Adrenal gland (tissue), 12 donors: ENCODE data around the gene NEK5. TPM values are rescaled to one million over a fixed set of nuclear protein-coding genes. Genes with fewer than 3 reads are reported as not detected.
"Not testable (repeated sequence)": the region's sequence is repeated elsewhere in the genome, so short reads cannot be mapped to it uniquely, and the experiment has no call there.

Source experiments
- DNase-seq, 7 donors: peaks; one replicate each; pipeline ENCODE4 v3.0.0-alpha.2; 2019 to 2020
- H3K27ac ChIP-seq, 5 donors: fragments of 200-600 bp; sonication (generic) in 4 of 5; 1 replicate in 3 of 5; 2 replicates in 2 of 5; pipeline versions ENCODE4 v1.5.1 to v1.8.0; 2016 to 2020; ENCODE audit warnings: mild to moderate bottlenecking in 1 of 5
- H3K27me3 ChIP-seq: fragments of 200-600 bp; 2 replicates; pipeline ENCODE4 v1.8.0; 2021
- H3K36me3 ChIP-seq, 2 donors: fragments of 200-600 bp; replicated peaks in 1 of 2; 1 replicate in 1 of 2; 2 replicates in 1 of 2; pipeline versions ENCODE4 v1.5.1 to v1.8.0; 2018 to 2022
- H3K4me1 ChIP-seq, 2 donors: fragments of 200-600 bp; replicated peaks in 1 of 2; 1 replicate in 1 of 2; 2 replicates in 1 of 2; pipeline versions ENCODE4 v1.5.1 to v1.8.0; 2018 to 2021
- H3K4me3 ChIP-seq, 4 donors: fragments of 200-600 bp; sonication (generic) in 3 of 4; one replicate each; pipeline ENCODE4 v1.5.1; 2016 to 2018
- H3K9me3 ChIP-seq, 3 donors: fragments of 200-600 bp; sonication (generic) in 1 of 3; replicated peaks in 1 of 3; 1 replicate in 2 of 3; 2 replicates in 1 of 3; pipeline versions ENCODE4 v1.5.1 to v1.8.0; 2016 to 2021
- POLR2A ChIP-seq, 2 donors: fragments of 450-650 bp; IDR thresholded peaks; one replicate each; pipeline ENCODE4 v1.6.1; 2017; ENCODE audit warnings: antibody characterized with exemption in 2 of 2, mild to moderate bottlenecking in 2 of 2, moderate library complexity in 1 of 2
- WGBS, 4 donors: extraction: QIAGEN DNeasy Blood & Tissue Kit in 2 of 4; methylation state at CpG; one replicate each; pipeline versions ENCODE4 v1.1.5 to v1.1.7; 2013 to 2017; 5-methylcytosine and 5-hydroxymethylcytosine counted together
- intact Hi-C, 2 donors: fragments of 100-400 bp; cut with DNase I; formaldehyde crosslinking; loops; one replicate each; pipeline versions ENCODE4 v1.14.1 to v1.15.0; 2022 to 2023
- polyA plus RNA-seq, 3 donors: library from polyadenylated mRNA; stranded (reverse); fragments of 200-250 nt in 2 of 3; fragments of 350-450 nt in 1 of 3; fragmentation: Illumina TruSeq in 1 of 3; extraction: RNeasy Lipid Tissue Mini Kit (QIAGEN cat#74804) in 1 of 3; gene quantifications; one replicate each; pipeline ENCODE4 v1.2.3, GENCODE V29; 2013 to 2014
- total RNA-seq, 9 donors: library from RNA; depleted of rRNA in 4 of 9; stranded (reverse); fragments of >200 nt in 4 of 9; fragments of 120-200 nt in 1 of 9; fragmentation: NEBNext Ultra II Directional in 1 of 9; extraction: Animal tissue kit (Norgen Biotek cat#: 25700) in 1 of 9; gene quantifications; one replicate each; pipeline versions ENCODE4 v1.1.0 to v1.2.4, GENCODE V29; 2013 to 2023
- TF ChIP-seq, protein P1 (sequence below), 6 experiments: fragments of 450-650 bp in 4 of 6; fragments of 200-600 bp in 2 of 6; sonication (generic) in 1 of 6; IDR thresholded peaks; 1 replicate in 5 of 6; 2 replicates in 1 of 6; pipeline versions ENCODE4 v1.5.1 to v1.8.0; 2016 to 2021; ENCODE audit warnings: antibody characterized with exemption in 6 of 6, mild to moderate bottlenecking in 2 of 6, moderate library complexity in 1 of 6
- donor health status: healthy with polysubstance abuse.
- donor health status: Bipolar disorder and iron deficiency.
- donor health status: DM: yes; HTN: yes; CAD: no.
- donor health status: DM: no; HTN: no; CAD: no.
- donor health status: DM: no; HTN: no; CAD: no.
- donor health status: DM: yes; HTN: yes; CAD: no.

Gene NEK5
- total and polyA plus RNA-seq, 12 donors: under 0.01 to 0.17 (median 0.11) TPM; not detected in 5

DNA sequence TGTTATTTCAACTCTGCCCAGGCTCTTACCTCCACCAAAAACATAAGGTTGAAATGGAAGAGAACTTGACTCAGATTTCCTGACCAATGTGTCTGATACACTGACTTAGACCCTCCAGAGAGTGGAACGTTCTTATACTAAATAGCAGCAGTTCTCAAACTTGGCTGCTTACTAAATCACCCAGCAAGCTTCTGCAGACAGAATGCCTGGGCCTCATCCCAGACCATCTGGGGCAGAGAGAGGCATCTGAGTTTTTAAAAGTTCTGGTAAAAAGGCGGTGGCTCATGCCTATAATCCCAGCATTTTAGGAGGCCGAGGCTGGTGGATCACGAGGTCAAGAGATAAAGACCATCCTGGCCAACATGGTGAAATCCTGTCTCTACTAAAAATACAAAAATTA lies 46.3 kb downstream of the NEK5 start:
- no peak for TF ChIP-seq POLR2A (IDR thresholded peaks at IDR 0.05)
- TF ChIP-seq, protein P1, sequence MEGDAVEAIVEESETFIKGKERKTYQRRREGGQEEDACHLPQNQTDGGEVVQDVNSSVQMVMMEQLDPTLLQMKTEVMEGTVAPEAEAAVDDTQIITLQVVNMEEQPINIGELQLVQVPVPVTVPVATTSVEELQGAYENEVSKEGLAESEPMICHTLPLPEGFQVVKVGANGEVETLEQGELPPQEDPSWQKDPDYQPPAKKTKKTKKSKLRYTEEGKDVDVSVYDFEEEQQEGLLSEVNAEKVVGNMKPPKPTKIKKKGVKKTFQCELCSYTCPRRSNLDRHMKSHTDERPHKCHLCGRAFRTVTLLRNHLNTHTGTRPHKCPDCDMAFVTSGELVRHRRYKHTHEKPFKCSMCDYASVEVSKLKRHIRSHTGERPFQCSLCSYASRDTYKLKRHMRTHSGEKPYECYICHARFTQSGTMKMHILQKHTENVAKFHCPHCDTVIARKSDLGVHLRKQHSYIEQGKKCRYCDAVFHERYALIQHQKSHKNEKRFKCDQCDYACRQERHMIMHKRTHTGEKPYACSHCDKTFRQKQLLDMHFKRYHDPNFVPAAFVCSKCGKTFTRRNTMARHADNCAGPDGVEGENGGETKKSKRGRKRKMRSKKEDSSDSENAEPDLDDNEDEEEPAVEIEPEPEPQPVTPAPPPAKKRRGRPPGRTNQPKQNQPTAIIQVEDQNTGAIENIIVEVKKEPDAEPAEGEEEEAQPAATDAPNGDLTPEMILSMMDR (IDR thresholded peaks at IDR 0.05): no peak
- H3K27me3 ChIP-seq: no peaks in the 10 kb centered on the region
- 72 to 86% (median 79%) methylated on average over 4 of the region's 4 CpGs for WGBS, 4 donors

DNA sequence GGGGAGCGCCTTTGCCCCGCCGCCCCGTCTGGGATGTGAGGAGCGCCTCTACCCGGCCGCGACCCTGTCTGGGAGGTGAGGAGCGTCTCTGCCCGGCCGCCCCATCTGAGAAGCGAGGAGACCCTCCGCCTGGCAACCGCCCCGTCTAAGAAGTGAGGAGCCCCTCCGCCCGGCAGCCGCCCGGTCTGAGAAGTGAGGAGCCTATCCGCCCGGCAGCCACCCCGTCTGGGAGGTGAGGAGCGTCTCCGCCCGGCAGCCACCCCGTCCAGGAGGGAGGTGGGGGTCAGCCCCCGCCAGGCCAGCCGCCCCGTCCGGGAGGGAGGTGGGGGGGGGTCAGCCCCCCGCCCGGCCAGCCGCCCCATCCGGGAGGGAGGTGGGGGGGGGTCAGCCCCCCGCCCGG lies 49.0 kb downstream of the NEK5 start:
- H3K27ac ChIP-seq, H3K36me3 ChIP-seq, DNase-seq, H3K9me3 ChIP-seq, intact Hi-C loops, H3K4me3 ChIP-seq, H3K4me1 ChIP-seq, H3K27me3 ChIP-seq: not testable (repeated sequence)
- WGBS, 4 donors: 94 to 98% methylated on average over 17 to 32 of the region's 36 CpGs; no CpG with 5 or more reads in 2 of the 4 donors

More for the DNA sequence above, 46.3 kb downstream of the NEK5 start:
- DNase-seq: no peak
- H3K4me1 ChIP-seq: no peaks in the 10 kb centered on the region
- no peak overlapping the region for H3K4me3 ChIP-seq
- intact Hi-C loops: no loop called here
- no peaks in the 10 kb centered on the region for H3K36me3 ChIP-seq
- no peak overlapping the region for H3K27ac ChIP-seq
- no peaks in the 10 kb centered on the region for H3K9me3 ChIP-seq

DNA sequence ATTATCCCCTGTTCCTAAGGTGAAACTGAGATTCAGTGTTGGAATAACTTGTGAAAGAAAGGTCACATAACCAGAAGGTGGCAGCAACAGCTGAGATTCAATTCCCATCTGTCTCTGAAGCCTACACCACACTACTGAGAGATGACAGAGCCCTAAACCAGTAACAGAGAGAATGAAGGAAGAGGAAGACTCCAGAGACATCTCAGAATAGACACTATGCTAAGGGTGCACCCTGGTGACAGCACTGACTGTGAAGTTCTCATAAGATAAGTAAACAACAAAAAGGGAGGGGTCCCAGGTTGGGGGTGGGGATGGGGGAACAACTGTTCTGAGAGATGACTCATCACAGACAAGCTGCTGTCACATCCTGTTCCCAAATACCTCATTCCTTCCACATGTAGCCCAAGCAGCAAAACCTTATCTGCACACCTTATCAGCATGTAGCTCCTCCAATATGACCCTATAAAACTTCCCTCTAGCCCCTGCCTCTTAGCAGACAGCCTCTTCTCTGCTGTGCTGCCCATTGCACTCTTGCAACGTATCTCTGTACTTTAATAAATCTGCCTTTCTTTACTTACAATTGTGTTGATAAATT lies 57.8 kb downstream of the NEK5 start:
- intact Hi-C loops: no loop called here

DNA sequence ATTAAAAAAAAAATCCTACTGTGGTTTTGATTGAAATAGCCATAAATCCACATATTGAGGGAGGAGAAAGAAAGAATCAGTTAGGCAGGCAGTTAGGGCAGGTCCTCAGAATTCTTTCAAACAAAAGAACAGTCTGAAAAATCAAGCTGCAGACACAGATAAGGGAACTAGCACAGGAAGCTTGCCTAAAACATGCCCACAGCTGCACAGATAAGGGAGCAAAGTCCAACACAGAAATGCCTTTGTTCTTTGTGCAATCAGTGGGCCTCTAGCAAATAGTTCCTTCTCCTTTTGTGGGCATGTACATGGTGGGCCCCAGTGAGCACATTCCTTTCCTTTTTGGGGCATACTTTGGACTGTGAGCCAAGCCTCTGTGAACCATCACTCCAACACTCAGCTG lies 61.6 kb downstream of the NEK5 start:
- intact Hi-C loops: no loop called here
- H3K4me3 ChIP-seq: no peak overlapping the region
- H3K27me3 ChIP-seq: no peaks in the 10 kb centered on the region
- no peaks in the 10 kb centered on the region for H3K4me1 ChIP-seq
- peaks cover 0 to 7% (median 0%) of the 10 kb centered on the region in 3 donors for H3K9me3 ChIP-seq
- TF ChIP-seq, protein P1 (IDR thresholded peaks at IDR 0.05): no peak
- no peak for TF ChIP-seq POLR2A (IDR thresholded peaks at IDR 0.05)
- no peak for DNase-seq
- H3K36me3 ChIP-seq: no peaks in the 10 kb centered on the region
- H3K27ac ChIP-seq: no peak overlapping the region

More for the DNA sequence above, 57.8 kb downstream of the NEK5 start:
- WGBS, 4 donors: 71 to 88% (median 78%) methylated on average over 1 of the region's 1 CpG
- peaks cover 0 to 7% (median 0%) of the 10 kb centered on the region in 3 donors for H3K9me3 ChIP-seq
- H3K27ac ChIP-seq: no peak overlapping the region
- TF ChIP-seq, protein P1 (IDR thresholded peaks at IDR 0.05): no peak
- TF ChIP-seq POLR2A (IDR thresholded peaks at IDR 0.05): no peak
- H3K4me1 ChIP-seq: no peaks in the 10 kb centered on the region
- no peaks in the 10 kb centered on the region for H3K36me3 ChIP-seq
- DNase-seq: no peak
- no peak overlapping the region for H3K4me3 ChIP-seq
- peaks cover 5% of the 10 kb centered on the region for H3K27me3 ChIP-seq

GRCh38 chr13:52061587-52061986 lies 67.3 kb downstream of the NEK5 start:
- Histone ChIP-seq H3K9me3 (peaks cover 0 to 7% (median 0%) of the 10 kb centered on the region in 3 donors), H3K4me3 (no peak overlapping the region), H3K4me1 (no peaks in the 10 kb centered on the region), H3K27me3 (no peaks in the 10 kb centered on the region), H3K27ac (no peak overlapping the region), H3K36me3 (no peaks in the 10 kb centered on the region)
- DNase-seq: no peak
- no peak for TF ChIP-seq POLR2A (IDR thresholded peaks at IDR 0.05)
- TF ChIP-seq, protein P1 (IDR thresholded peaks at IDR 0.05): no peak
- 40 to 65% (median 55%) methylated on average over 3 of the region's 3 CpGs for WGBS, 4 donors
- intact Hi-C loops: no loop called here

DNA sequence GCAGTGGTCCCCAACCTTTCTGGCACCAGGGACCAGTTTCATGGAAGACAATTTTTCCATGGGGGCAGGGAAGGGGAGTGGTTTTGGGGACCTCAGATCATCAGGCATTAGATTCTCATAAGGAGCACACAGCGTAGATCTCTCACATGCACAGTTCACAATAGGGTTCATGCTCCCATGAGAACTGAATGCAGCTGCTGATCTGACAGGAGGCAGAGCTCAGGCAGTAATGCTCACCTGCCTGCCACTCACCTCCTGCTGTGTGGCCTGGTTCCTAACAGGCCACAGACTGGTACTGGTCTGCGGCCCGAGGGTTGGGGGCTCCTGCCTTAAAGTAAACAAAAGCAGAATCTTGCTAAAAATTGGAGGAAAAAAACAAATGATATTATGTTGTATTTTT lies 67.8 kb downstream of the NEK5 start:
- DNase-seq, H3K36me3 ChIP-seq, H3K4me3 ChIP-seq, intact Hi-C loops, H3K27me3 ChIP-seq, H3K4me1 ChIP-seq, H3K27ac ChIP-seq, H3K9me3 ChIP-seq: not testable (repeated sequence)
- 84 to 91% (median 85%) methylated on average over 2 to 3 of the region's 3 CpGs for WGBS, 4 donors
